Heart right ventricle (tissue), 16 donors: ENCODE results near the gene FAM184A. TPM values are rescaled to one million over a fixed set of nuclear protein-coding genes. Genes with fewer than 3 reads are reported as not detected.

Experiments used
- ATAC-seq, 8 donors: fragments of 200-7000 bp; cut with Tn5 transposase; one replicate each; pipeline ENCODE4 v1.9.1; 2020; ENCODE audit warnings: mild to moderate bottlenecking in 8 of 8, moderate library complexity in 8 of 8, moderate number of reproducible peaks in 1 of 8
- DNase-seq, 2 donors: peaks; one replicate each; pipeline ENCODE4 v3.0.0-alpha.2; 2020
- H3K27ac ChIP-seq, 10 donors: fragments of 200-600 bp; sonication (generic) in 2 of 10; one replicate each; pipeline versions ENCODE4 v1.5.0 to v1.8.0; 2020 to 2022; ENCODE audit warnings: mild to moderate bottlenecking in 3 of 10
- H3K27me3 ChIP-seq, 7 donors: fragments of 200-600 bp; one replicate each; pipeline ENCODE4 v1.8.0; 2021 to 2022; ENCODE audit warnings: mild to moderate bottlenecking in 2 of 7
- H3K36me3 ChIP-seq, 9 donors: fragments of 200-600 bp; sonication (generic) in 1 of 9; one replicate each; pipeline versions ENCODE4 v1.5.0 to v1.8.0; 2020 to 2022; ENCODE audit warnings: mild to moderate bottlenecking in 2 of 9
- H3K4me1 ChIP-seq, 9 donors: fragments of 200-600 bp; sonication (generic) in 1 of 9; one replicate each; pipeline versions ENCODE4 v1.5.0 to v1.8.0; 2020 to 2022; ENCODE audit warnings: mild to moderate bottlenecking in 4 of 9
- H3K4me3 ChIP-seq, 10 donors: fragments of 200-600 bp; sonication (generic) in 2 of 10; one replicate each; pipeline versions ENCODE4 v1.5.0 to v1.8.0; 2020 to 2022; ENCODE audit warnings: mild to moderate bottlenecking in 7 of 10, moderate library complexity in 2 of 10
- H3K9me3 ChIP-seq, 11 donors: fragments of 200-600 bp in 10 of 11; sonication (generic) in 2 of 11; one replicate each; pipeline versions ENCODE4 v1.5.0 to v1.8.0; 2013 to 2022; ENCODE audit warnings: mild to moderate bottlenecking in 2 of 11, control low read depth in 1 of 11, moderate library complexity in 1 of 11
- CTCF ChIP-seq, 9 donors: fragments of 200-600 bp; sonication (generic) in 2 of 9; IDR thresholded peaks; one replicate each; pipeline versions ENCODE4 v1.5.0 to v1.8.0; 2021 to 2022; ENCODE audit warnings: antibody characterized with exemption in 9 of 9, mild to moderate bottlenecking in 5 of 9, moderate library complexity in 1 of 9
- WGBS, 2 donors: extraction: QIAGEN DNeasy Blood & Tissue Kit; methylation state at CpG; one replicate each; pipeline ENCODE4 v1.1.7; 2013; ENCODE audit warnings: inconsistent platforms in 1 of 2; 5-methylcytosine and 5-hydroxymethylcytosine counted together
- intact Hi-C, 10 donors: fragments of 100-400 bp; cut with DNase I; formaldehyde crosslinking; loops; one replicate each; pipeline versions ENCODE4 v1.11.1 to v1.14.2; 2022
- polyA plus RNA-seq, 2 donors: library from polyadenylated mRNA; stranded (reverse); fragments of 200-250 nt; gene quantifications; one replicate each; pipeline ENCODE4 v1.2.3, GENCODE V29; 2013
- total RNA-seq, 10 donors: library from RNA; stranded (reverse); fragmentation: NEBNext Ultra II Directional in 3 of 10; extraction: Animal tissue kit (Norgen Biotek cat#: 25700) in 3 of 10; gene quantifications; one replicate each; pipeline versions ENCODE4 v1.2.1 to v1.2.4, GENCODE V29; 2021 to 2023
- donor health status: Arrhythmogenic right ventricular cardiomyopathy.
- donor health status: ischemic (EF 13 %, LVEDD 7.1; RV severe dilation, severe dysfunction).
- donor health status: healthy with polysubstance abuse.
- donor health status: DM: no; HTN: yes; CAD: no.
- donor health status: DM: no; HTN: no; CAD: no.
- donor health status: ischemic (EF 25% LVEDD 6.9; RV normal size, moderate dysfunction).
- donor health status: ischemic (EF 25% LVEDD 5.7; RV mildly dilated, moderate dysfunction).
- donor health status: healthy.
- donor health status: DM: yes; HTN: yes; CAD: no.
- donor health status: Ischemic cardiomyopathy.
- donor health status: ischemic (EF 35%, LVEDD 5.7; RV mildly dilated, moderate dysfunction).
- donor health status: nonischemic (EF 11% LVEDD 7.7; RV severe dilation, severe dysfunction).
- donor health status: DM: yes; HTN: yes; CAD: no.
- donor health status: PGD.
- donor health status: ischemic (EF 29% LVEDD 5.4; RV normal size, mild dysfunction).
- donor health status: nonischemic (EF 23%, LVEDD 6.1; RV moderate dilation, normal function).

Gene FAM184A
- total and polyA plus RNA-seq, 12 donors = 0.16 to 3.0 (median 0.42) TPM

DNA sequence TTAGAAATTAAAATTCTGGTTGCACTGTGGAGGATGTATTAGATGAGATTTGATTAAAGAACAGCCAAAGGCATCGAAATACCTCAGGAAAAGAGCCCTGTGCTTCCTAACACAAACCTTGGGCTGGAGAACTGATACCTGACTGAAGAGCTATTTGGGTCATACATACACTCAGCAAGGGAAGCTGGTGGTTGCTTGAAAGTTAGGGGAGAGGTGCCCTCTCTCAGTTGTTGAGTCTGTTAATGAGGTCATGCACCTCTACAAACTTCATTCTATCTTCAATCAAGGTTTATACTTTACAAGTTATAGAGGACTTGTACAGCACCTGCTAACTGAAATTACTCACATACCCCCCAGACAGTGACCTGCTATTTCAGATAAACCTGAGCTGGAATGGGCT, 25.5 kb downstream of the FAM184A start:
- no peak for DNase-seq
- Histone ChIP-seq H3K27me3 (no peaks in the 10 kb centered on the region), H3K27ac (no peak overlapping the region), H3K4me3 (no peak overlapping the region), H3K9me3 (peaks cover 0 to 13% (median 0%) of the 10 kb centered on the region in 11 donors), H3K4me1 (no peaks in the 10 kb centered on the region), H3K36me3 (no peaks in the 10 kb centered on the region)
- 84 to 85% methylated on average over 1 of the region's 1 CpG for WGBS, 2 donors
- TF ChIP-seq CTCF (IDR thresholded peaks at IDR 0.05) = no peak
- ATAC-seq = no peak
- intact Hi-C loops = no loop called here

DNA sequence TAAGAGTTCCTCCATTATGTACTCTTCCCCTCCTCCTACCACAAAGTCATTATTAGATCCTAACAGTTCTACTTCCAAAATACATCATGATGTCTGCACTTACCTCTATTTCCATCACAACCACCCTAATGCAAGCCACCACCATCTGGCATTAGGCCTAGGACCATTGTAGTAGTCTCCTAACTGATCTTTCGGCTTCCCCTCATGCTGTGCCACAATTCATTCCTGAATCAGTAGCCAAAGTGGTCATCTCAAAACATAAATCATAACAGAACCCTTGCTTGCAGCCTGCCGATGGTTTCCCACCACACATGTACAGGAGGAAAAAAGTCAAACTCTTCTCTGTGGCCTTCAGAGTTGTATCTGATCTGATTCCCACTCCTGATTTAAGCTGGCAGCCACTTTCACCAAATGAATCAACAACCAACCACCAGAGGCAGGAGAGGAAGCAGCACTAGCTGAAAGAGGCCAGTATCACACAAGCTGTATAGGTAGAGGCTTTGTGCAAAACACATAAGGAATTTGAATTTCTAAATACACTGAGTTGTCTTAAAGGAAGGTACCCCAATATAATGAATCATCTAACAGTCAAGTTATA, 26.1 kb downstream of the FAM184A start:
- 83 to 93% methylated on average over 2 of the region's 2 CpGs for WGBS, 2 donors
- H3K9me3 ChIP-seq = peaks cover 0 to 13% (median 0%) of the 10 kb centered on the region in 11 donors
- H3K4me3 ChIP-seq = no peak overlapping the region
- no peaks in the 10 kb centered on the region for H3K4me1 ChIP-seq
- H3K27ac ChIP-seq = no peak overlapping the region
- H3K27me3 ChIP-seq = no peaks in the 10 kb centered on the region
- intact Hi-C loops = no loop called here
- DNase-seq (no peak), ATAC-seq (no peak)
- H3K36me3 ChIP-seq = no peaks in the 10 kb centered on the region
- TF ChIP-seq CTCF (IDR thresholded peaks at IDR 0.05) = no peak

DNA sequence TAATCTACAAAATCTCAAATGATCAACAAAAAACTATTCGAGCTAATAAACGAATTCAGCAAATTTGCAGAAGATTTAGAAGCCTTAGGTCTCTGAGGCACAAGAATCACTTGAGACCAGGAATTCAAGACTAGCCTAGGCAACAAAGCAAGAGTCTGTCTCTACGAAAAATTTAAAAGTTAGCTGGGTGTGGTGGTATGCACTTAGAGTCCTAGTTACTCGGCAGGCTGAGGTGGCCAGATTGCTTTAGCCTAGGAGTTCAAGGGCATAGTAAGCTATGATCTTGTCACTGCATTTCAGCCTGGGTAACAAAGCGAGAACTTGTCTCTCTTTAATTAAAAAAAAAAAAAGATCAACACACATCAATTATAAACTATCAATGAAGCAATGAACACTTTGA, 34.2 kb downstream of the FAM184A start:
- no peaks in the 10 kb centered on the region for H3K9me3 ChIP-seq
- ATAC-seq (no peak), DNase-seq (no peak)
- 89% methylated on average over 5 of the region's 5 CpGs for WGBS, 2 donors
- intact Hi-C loops = no loop called here
- H3K36me3 ChIP-seq = no peaks in the 10 kb centered on the region
- no peaks in the 10 kb centered on the region for H3K27me3 ChIP-seq
- no peak for TF ChIP-seq CTCF (IDR thresholded peaks at IDR 0.05)
- no peak overlapping the region for H3K27ac ChIP-seq
- no peak overlapping the region for H3K4me3 ChIP-seq
- no peaks in the 10 kb centered on the region for H3K4me1 ChIP-seq

GRCh38 chr6:119043783-119044182, 34.7 kb downstream of the FAM184A start:
- DNase-seq (no peak), ATAC-seq (no peak)
- H3K4me1 ChIP-seq = no peaks in the 10 kb centered on the region
- no peaks in the 10 kb centered on the region for H3K9me3 ChIP-seq
- no peak for TF ChIP-seq CTCF (IDR thresholded peaks at IDR 0.05)
- H3K36me3 ChIP-seq = no peaks in the 10 kb centered on the region
- no peak overlapping the region for H3K27ac ChIP-seq
- no peak overlapping the region for H3K4me3 ChIP-seq
- intact Hi-C loops = no loop called here
- H3K27me3 ChIP-seq = no peaks in the 10 kb centered on the region
